ENCODE results near the gene CHRNA9. TPM values are rescaled to one million over a fixed set of nuclear protein-coding genes. Genes with fewer than 3 reads are reported as not detected.
"Not testable (repeated sequence)": the region's sequence is repeated elsewhere in the genome, so short reads cannot be mapped to it uniquely, and the experiment has no call there.

The CHRNA9 gene, protein sequence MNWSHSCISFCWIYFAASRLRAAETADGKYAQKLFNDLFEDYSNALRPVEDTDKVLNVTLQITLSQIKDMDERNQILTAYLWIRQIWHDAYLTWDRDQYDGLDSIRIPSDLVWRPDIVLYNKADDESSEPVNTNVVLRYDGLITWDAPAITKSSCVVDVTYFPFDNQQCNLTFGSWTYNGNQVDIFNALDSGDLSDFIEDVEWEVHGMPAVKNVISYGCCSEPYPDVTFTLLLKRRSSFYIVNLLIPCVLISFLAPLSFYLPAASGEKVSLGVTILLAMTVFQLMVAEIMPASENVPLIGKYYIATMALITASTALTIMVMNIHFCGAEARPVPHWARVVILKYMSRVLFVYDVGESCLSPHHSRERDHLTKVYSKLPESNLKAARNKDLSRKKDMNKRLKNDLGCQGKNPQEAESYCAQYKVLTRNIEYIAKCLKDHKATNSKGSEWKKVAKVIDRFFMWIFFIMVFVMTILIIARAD
- total RNA-seq, result not detected

DNA sequence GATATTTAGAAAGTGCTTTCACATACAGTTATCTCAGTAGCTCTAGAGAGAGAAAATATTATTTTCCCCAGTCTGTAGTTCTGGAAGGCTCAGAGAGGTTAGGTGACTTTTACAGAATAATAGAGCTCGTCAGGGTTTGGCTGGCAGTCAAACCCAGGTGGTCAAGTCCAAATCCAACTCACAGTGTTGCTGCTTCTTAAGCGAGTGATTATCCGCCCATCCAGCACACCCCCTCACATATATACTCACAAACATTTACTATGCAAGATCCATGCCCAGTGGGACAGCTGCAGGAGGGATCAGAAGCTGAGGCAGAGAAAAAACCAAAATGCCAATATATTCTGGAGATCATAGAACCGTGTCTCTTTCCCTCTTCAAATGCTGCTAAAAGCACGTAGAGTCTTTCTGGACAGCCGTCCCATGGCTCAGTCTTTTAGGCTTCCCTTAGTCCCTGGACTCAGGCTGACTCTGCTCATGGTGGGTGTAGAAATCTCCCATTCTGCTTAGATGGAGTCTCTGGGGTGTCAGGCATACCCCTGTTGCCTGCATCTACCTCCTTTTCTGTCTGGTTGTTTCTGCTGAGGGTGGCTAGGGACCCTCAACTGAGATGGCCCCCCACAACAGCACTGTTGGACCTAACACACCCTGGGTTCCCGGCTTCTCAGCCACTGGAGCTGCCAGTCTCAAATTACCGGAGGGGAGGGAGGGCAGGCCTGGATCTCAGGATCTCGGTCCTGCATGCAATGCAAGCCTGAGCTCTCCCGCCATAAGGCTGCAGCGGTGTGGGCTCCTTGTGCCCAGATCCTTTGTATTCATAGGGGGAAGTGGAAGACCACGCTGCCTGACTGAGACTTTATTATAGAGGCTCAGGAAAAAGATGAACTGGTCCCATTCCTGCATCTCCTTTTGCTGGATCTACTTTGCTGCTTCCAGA, at the start of gene CHRNA9:
CHRNA9 (plus strand) TSS at position 743 of the 934 bp plus-strand sequence; CDS start at position 878, 135 bp downstream.
- ATAC-seq, result no peak

DNA sequence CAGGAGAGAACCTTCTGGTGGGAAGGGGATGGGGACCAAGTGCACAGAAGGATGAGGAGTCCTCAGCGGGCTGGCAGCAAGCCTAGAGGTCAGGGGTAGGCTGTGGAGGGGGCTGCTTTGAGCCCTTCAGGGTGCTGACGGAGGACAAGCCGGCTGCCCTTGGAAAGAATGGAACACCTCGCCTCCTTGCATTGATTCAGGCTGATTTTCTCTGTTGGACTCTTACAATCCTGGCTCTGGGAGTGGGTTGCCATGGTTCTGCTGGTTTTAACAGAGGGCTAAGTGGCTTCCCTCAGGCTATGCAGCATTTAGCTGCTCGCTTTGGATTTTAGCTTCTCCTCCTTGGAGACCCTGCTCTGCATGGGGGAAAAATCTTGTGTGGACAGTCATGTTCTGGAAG, 49.4 kb upstream of the CHRNA9 start:
- no peak for ATAC-seq

DNA sequence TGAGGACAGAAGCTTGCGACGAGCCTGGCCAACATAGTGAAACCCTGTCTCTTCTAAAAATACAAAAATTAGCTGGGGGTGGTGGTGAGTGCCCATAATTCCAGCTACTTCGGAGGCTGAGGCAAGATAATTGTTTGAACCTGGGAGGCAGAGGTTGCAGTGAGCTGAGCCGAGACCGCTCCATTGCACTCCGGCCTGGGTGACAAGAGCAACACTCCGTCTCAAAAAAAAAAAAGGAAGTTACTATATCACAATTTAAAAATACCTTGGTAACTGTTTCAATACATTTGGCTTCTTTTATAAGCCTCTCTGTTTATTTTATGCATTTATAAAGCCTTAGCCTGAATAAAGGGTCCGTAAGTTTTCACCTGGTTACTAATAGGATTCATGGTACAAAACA, 46.6 kb upstream of the CHRNA9 start:
- ATAC-seq, result no peak

DNA sequence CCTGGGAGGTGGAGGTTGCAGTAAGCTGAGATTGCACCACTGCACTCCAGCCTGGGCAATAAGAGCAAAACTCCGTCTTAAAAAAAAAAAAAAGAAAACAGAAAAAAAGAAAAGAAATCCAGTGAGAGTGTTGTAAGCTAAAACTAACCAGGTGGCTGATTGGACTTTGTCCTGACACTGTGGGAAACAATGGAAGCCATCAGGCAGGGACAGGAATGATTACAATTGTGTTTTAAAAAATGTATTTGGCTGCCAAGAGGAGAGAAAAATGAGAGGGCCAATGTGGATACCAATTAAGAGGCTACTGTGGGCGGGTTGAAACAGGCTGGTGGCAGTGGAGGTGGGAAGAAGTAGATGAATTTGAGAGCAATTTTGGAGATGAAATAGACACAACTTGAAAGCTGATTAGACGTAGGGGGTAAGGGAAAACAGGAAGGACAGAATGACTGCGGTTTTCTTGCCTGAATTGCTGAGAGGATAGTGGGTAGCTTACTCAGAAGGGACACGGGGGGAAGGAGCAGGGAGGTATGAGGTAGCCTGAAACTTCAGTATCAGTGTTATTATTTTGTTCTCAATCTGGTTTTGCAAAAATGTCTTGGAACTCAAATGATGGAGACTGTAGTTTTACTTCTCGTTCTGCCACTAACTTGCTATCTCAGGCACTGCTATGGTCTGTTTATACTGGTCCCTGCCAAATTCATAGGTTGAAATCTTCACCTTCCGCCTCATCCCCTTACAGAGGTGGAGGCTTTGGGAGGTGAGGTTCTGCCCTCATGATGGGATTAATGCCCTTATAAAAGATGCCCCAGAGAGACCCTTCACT, 45.6 kb upstream of the CHRNA9 start:
- ATAC-seq, result no peak

DNA sequence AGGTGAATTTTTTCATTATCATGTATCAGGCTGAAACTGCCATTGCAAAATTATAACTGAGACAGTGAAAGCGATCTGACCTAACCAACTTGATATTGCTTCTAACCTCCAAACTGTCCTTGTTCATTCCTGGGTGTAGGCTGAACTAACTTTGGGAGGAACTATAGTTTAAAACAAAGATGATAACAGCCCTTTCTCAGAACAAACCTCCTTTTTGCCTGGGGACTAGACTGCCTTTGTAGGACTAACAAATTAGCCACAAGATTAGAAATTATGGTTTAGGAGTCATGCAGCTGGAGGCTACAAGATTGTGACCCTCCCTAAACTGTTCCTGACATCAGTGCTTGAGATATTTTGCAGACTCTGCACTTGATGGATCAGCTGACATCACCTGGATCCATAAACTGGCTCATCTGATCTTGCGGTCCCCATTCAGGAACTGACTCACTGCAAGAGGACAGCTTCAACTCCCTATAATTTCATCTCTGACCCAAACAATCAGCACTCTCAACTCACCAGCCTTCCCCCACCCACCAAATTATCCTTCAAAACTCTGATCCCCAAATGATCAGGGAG, 44.4 kb upstream of the CHRNA9 start:
- ATAC-seq, result not testable (repeated sequence)

DNA sequence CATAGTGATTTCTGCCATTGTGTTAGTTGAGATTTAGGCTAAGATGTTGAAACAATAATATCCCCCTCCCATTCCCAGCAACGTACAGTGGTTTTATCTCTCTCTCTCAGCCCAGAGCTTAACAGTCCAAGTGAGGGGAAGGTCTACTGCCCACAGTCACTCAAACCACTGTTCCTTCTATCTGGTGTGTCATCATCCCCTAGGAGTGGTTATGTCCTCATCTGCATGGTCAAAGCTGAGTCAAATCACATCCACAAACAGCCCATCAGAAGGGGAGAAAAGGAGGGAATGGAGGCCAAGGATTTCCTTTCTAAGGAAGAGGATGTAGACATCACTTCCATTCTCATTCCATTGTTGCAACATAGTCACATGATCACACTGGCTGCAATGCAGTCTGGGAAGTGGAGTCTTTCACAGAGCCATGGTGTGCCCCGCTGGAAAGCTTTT, 42.8 kb upstream of the CHRNA9 start:
- no peak for ATAC-seq

DNA sequence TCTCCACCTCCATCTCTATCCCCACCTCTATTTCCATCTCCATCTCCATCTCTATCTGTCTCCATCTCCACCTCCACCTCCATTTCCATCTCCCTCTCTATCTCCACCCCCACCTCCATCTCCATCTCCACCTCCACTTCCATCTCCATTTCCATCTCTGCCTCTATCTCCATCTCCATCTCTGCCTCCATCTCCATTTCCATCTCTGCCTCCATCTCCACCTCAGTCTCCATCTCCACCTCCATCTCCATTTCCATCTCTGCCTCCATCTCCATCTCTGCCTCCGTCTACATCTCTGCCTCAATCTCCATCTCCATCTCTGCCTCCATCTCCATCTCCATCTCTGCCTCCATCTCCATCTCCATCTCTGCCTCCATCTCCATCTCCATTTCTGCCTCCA, 40.8 kb upstream of the CHRNA9 start:
- no peak for ATAC-seq

DNA sequence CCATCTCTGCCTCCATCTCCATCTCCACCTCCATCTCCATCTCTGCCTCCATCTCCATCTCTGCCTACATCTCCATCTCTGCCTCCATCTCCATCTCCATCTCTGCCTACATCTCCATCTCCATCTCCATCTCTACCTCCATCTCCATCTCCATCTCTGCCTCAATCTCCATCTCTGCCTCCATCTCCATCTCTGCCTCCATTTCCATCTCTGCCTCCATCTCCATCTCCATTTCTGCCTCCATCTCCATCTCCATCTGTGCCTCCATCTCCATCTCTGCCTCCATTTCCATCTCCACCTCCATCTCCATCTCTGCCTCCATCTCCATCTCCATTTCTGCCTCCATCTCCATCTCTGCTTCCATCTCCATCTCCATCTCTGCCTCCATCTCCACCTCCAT, 40.1 kb upstream of the CHRNA9 start:
- ATAC-seq, result not testable (repeated sequence)

DNA sequence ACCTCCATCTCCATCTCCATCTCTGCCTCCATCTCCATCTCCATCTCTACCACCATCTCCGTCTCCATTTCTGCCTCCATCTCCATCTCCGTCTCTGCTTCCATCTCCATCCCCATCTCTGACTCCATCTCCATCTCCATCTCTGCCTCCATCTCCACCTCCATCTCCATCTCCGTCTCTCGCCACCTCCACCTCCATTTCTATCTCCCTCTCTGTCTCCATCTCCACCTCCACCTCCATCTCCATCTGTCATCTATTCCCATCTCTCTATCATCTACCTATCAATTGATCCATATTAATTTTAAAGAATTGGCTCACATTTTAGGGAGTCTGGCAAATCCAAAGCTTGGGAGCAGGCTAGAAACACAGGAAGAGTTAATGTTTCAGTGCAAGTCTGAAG, 39.6 kb upstream of the CHRNA9 start:
- ATAC-seq, result no peak

DNA sequence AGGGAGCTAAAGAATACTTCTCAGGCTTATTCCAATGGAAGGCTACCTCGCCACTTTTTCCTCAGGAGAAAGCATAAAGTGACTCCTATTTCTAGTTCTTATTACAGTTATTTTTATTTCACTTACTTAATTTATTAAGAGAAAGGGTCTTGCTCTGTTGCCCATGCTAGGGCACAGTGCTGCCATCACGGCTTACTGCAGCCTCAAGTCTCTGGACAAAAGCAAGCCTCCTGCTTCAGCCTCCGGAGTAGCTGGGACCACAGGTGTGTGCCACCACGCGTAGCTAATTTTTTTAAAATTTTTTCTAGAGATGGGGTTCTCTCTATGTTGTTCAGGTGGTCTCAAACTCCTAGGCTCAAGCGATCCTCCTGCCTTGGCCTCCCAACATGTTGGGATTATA, 36.0 kb upstream of the CHRNA9 start:
- ATAC-seq, result no peak

DNA sequence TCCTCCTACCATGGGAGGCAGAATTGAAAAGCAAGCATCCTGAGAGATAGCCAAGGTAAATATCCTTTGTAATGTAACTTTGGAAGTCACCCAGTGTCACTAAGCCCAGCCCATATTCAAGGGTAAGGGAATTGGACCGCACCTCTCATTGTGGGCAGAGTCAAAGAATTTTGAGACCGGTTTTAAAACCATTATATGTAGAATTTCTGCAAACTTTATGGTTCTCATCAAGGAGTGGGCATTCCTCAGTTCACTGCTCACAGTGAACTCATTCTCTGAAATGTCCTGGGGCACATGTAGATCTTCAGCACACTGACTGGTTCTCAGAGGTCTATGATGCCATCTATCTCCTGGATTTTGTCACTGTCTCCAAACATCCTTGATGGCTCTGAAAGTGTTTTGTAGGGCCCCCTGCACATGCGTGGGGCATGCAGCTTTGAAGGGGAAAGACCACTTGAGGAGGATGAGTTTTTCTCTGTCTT, 35.3 kb upstream of the CHRNA9 start:
- peak; percentile 22 for ATAC-seq

DNA sequence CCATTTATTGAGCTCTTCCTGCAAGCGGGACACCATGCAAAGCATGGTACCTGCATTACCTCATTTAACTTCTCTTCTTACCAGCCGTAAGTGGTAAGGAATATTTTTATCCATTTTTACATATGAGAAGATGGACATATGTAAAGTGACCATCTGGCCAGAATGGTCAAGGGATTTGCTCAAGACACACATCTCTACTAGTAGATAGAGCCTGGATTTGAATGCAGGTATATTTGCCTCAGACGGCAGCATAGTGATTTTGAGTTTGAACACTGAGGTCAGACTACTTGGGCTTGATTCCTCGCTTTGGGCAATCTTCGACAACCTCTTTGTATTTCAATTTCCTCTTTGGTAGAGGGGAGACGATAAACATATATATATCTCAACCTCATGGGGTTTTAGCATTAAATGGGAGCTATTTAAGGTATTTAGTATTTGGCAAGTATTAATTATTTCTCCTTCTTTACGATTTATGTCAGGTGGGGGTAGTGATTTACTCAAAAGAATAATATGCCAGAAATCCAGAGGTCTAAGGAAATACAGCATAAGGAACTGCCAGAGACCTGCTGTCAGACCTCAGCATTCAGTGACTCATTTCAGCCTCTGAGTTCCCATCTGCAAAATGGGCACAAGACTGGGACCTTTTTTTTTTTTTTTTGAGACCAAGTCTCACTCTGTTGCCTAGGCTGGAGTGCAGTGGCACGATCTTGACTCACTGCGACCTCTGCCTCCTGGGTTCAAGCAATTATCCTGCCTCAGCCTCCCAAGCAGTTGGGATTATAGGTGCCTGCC, 34.6 kb upstream of the CHRNA9 start:
- ATAC-seq, result no peak

DNA sequence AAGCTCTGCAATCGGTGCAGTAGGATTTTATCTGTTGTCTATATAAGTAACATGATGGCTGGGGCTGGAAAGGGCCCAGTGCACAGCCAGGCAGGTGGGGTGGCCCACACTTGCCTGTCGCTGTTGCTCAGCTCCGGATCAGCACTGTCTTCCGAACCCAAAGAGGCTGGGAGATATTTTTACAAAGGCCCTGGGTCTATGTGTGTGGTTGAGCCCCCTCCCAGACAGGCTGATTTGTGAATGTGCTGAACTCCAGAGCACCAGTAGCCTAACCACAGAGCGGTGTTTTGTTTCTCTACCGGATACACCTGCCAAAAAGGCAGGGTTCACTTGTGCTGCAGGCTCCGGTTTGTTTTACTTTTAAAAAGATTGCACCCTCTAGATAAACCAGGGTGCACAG, 33.5 kb upstream of the CHRNA9 start:
- ATAC-seq, result peak; percentile 75

DNA sequence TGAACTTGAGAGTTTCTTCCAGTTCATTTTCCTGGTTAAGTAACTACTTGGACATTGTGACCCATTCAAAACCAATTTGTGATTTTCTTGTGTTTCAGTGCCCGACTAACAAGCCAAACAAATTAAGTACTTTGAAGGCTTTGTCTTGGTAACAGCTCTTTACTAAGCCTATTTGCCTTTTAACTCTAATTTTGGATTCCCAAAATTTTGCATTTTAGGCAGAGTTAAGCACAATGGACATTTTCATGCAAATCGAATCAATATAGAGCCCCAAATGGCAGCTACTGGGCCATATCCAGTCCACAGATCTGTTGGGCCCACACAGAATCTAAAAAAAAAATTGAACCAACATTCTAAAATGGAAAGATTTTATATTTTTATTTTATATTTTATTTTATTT, 31.4 kb upstream of the CHRNA9 start:
- no peak for ATAC-seq

DNA sequence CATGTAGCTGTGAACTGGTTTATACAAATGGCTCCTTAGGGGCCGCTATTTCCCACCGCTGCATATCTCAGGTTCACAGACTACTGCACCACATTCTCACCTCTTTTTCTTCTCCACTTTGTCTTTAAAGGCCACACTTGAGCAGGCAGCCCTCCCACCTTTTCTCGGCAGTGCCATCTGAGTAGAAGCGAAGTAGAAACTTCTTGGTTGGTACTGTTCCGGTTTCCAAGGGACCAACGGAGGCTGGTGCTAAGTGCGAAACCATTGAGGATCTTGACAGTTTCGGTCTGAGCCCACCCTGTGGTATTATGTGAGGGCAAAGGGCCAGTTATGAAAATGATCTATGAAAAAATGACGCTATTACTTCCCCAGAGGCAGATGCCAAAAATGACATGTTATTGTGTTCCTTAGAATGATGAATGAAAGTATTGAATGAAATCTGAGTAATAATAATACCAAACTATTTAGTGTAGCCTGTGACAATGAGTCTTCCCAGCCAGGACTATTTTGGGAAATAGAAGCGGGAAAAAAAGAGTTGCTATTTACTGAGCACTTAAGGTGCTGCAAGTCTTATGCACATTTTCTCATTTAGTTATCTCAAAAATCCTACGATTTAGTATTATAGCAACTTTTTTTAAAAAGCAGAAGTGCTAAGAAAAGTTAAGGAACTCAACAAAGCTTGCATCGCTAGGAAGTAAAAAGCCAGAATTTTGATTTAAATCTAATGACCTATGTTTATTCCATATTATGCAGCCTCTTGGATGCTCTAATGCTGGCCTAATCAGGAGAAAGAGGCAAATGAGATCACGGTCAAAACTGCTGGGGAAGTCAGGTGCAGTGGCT, 29.6 kb upstream of the CHRNA9 start:
- ATAC-seq, result no peak

DNA sequence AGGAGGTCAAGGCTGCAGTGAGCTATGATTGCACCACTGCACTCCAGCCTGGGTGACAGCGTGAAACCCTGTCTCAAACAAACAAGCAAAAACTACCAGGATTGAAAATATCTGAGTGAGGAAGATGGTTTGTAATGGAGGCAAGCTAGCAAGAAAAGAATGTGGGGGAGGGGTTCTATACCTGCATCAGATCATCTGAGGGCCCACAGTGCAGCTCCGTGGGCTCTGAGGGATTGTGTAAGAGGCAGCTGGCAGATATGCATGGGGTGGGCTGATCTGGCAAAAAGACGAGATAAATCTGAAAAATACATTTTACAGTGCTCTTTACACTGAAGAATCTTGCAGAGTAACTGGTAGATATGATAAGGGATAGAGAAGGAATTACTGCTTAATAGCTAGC, 28.9 kb upstream of the CHRNA9 start:
- ATAC-seq, result no peak

DNA sequence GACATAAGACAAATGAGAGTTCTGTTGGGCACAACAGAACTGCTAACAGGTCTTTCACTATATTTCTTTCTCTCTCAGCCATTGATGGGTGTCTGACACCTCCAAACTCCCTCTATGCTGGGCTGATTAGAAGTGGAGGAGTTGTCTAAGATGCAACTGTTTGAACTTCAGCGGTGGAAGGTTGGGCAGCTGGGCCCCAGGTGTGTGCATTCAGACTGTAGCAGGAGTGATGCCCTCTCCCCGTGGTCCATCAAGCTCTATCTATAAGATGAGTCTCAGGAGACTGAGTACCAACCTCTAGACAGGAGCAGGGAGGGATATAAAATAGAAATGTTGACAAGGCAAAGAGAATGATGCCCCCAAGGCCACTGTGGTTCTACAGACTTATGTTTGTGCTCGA, 28.2 kb upstream of the CHRNA9 start:
- ATAC-seq, result no peak

DNA sequence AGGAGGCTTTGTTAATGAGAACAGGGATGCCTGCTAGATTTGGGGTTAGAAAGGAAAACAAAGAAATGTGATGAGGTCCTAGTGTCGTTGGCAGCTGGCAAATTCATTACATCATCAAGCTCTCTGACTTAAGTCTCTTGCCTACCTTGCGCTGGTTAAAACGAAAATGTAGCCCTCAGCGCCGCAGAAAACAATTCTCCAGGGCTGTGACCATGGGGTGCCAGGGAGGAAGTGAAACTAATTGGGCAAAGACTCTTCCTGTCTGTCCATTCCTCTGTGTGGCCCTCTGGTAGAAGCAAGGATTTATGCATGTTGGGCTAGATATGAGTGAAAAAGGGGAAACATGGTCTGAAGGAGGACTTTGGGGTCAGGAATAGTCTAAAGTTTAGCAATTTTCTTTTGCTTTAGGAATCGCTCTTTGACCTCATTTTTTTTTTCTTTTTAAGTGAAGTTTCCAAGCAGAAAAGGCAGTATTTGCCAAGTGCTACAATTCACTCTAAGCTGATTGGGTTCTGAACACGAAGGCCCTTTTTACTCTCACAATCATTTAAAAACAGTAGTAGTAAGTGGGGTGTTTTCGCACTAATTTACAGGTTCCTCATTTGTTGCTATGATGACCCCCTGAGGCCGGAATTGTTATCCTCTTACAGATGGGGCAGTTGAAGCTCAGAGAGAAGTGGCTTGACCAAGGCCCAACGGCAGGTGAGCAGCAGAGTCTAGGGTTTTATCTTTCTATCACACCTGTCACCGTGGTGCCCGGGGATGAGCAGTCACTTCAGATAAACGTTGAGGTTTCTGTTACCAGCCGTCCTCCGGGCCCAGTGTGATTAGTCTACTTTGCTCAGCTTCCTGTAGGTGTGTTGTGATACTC, 27.3 kb upstream of the CHRNA9 start:
- peak; percentile 21 for ATAC-seq

DNA sequence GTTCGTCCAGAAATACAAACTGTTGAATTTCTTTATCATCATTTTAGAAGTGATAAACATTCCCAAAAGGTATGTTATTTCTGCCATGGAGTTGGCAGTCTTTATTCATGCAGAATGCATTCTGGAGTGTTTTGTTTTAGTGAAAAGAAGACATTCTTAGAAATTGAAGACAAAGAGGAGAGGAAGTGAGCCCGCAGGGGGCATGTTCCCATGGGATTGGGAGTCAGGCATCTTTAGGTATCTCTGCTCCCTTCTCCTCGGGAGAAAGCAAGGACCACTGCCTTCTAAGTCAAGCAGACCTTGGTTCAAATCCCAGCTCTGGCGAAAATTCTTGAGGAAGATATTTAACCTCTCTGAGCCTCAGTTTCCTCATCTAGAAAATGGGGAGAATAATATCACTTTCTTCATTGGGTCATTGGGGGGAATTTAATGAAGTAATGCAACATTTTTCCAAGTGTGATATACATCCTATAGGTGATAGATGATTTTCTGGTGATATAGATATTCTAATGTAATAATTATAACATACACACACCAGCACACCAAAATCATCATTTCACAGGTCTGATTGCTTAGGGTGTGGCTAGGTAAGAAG, 26.5 kb upstream of the CHRNA9 start:
- ATAC-seq, result no peak
